K562 (cell line): ENCODE results near the gene VAC14. TPM values are rescaled to one million over a fixed set of nuclear protein-coding genes. Genes with fewer than 3 reads are reported as not detected.
A peak's percentile ranks its signal among the peaks of the same experiment; 100 is the strongest.

Experiments
- ATAC-seq: fragments of 200-7000 bp; cut with Tn5 transposase; 3 replicates; pipeline ENCODE4 v1.9.1; 2020; ENCODE audit warnings: moderate library complexity
- BruUV-seq: library from RNA; stranded (reverse); fragments of 400-500 nt; replicated peaks from 2 replicates; lab custom pipeline; 2021; lab: Mats Ljungman, UMichigan
- CTCF ChIA-PET: fragments of 300-600 bp; formaldehyde crosslinking; extraction: SDS; loops from one replicate; lab custom pipeline; 2021; ENCODE audit warnings: low intra/inter-chr PET ratio; lab: Yijun Ruan, JAX
- POLR2A ChIA-PET: fragments of 300-600, 350-650 bp; sonication (Branson Sonifier 250); formaldehyde crosslinking; extraction: SDS; loops from one replicate; lab custom pipeline; 2021; ENCODE audit warnings: antibody characterized with exemption, inconsistent platforms; lab: Yijun Ruan, JAX
- DNase-seq, 4 experiments: peaks; one replicate each; pipeline versions ENCODE4 v3.0.0 to v3.0.0-alpha.2; 2011 to 2018; ENCODE audit warnings: low spot score in 3 of 4, mixed read lengths in 3 of 4; ENCODE audit errors: extremely low read depth in 1 of 4
- FAIRE-seq: peaks from 2 replicates; lab custom pipeline; 2011; peaks lifted over from hg19 to GRCh38; lab: Jason Lieb, UNC
- H2AFZ ChIP-seq: 2 replicates; pipeline ENCODE4 v1.6.0; 2011; ENCODE audit warnings: low read depth, low read length, control low read depth, inconsistent platforms
- H3K27ac ChIP-seq: fragments of 200-600 bp; 3 replicates; pipeline ENCODE4 v1.8.0; 2011; ENCODE audit warnings: low read depth, mild to moderate bottlenecking, control low read depth, inconsistent platforms, low read length, moderate library complexity, mixed read lengths; ENCODE audit errors: extremely low read depth
- H3K27me3 ChIP-seq, 2 experiments: fragments of 300-600 bp in 1 of 2; 2 replicates in 1 of 2; 3 replicates in 1 of 2; pipeline versions ENCODE4 v1.6.0 to v1.8.0; 2011; ENCODE audit warnings: inconsistent platforms in 2 of 2, low read length in 2 of 2, mild to moderate bottlenecking in 1 of 2, mixed read lengths in 1 of 2, moderate library complexity in 1 of 2; ENCODE audit not compliant: control insufficient read depth in 2 of 2, insufficient read depth in 2 of 2
- H3K36me3 ChIP-seq: fragments of 300-600 bp; 3 replicates; pipeline ENCODE4 v1.8.0; 2011; ENCODE audit warnings: mild to moderate bottlenecking, low read length, inconsistent platforms; ENCODE audit not compliant: control insufficient read depth, insufficient read depth
- H3K4me1 ChIP-seq, 2 experiments: fragments of 200-600 bp in 1 of 2; replicated peaks in 1 of 2; 2 replicates in 1 of 2; 3 replicates in 1 of 2; pipeline versions ENCODE4 v1.5.1 to v1.8.0; 2011; ENCODE audit warnings: inconsistent platforms in 2 of 2, low read length in 2 of 2, mild to moderate bottlenecking in 1 of 2, mixed read lengths in 1 of 2, moderate library complexity in 1 of 2; ENCODE audit not compliant: control insufficient read depth in 2 of 2, insufficient read depth in 2 of 2
- H3K4me2 ChIP-seq: 2 replicates; pipeline ENCODE4 v1.6.1; 2011; ENCODE audit warnings: low read length, control low read depth, inconsistent platforms, mixed read lengths; ENCODE audit not compliant: insufficient read depth
- H3K4me3 ChIP-seq: fragments of 200-600 bp; sonication (generic), shearing (Covaris generic); 2 replicates; pipeline ENCODE4 v1.5.1; 2016; ENCODE audit warnings: control low read depth, inconsistent platforms
- H3K79me2 ChIP-seq: fragments of 200-600 bp; 3 replicates; pipeline ENCODE4 v1.8.0; 2011; ENCODE audit warnings: low read length, inconsistent platforms; ENCODE audit not compliant: control insufficient read depth, insufficient read depth
- H3K9ac ChIP-seq, 2 experiments: 2 replicates each; pipeline versions ENCODE4 v1.6.0 to v1.6.1; 2011; ENCODE audit warnings: low read depth in 2 of 2, low read length in 2 of 2, control low read depth in 1 of 2, inconsistent platforms in 1 of 2, mild to moderate bottlenecking in 1 of 2, mixed read lengths in 1 of 2; ENCODE audit not compliant: insufficient read depth in 1 of 2
- H3K9me1 ChIP-seq: one replicate; pipeline ENCODE4 v1.6.0; 2011; ENCODE audit warnings: inconsistent platforms, mild to moderate bottlenecking, low read length, moderate library complexity; ENCODE audit not compliant: control insufficient read depth, insufficient read depth
- H3K9me3 ChIP-seq: replicated peaks from 2 replicates; pipeline ENCODE4 v1.5.1; 2011; ENCODE audit warnings: low read depth, low read length, inconsistent platforms; ENCODE audit not compliant: control insufficient read depth, insufficient read depth
- H4K20me1 ChIP-seq: replicated peaks from 2 replicates; pipeline ENCODE4 v1.6.1; 2011; ENCODE audit warnings: low read length, inconsistent platforms, mixed read lengths; ENCODE audit not compliant: control insufficient read depth, insufficient read depth
- CHCHD3 ChIP-seq: fragments of 250-450 bp; sonication (Bioruptor Pico); IDR thresholded peaks from 2 replicates; pipeline ENCODE4 v2.1.2; 2022; ENCODE audit warnings: mild to moderate bottlenecking
- EP300 ChIP-seq: IDR thresholded peaks from 2 replicates; pipeline ENCODE4 v1.6.1; 2012; ENCODE audit warnings: low read length, improper control_type of control experiment
- GATAD2A ChIP-seq: fragments of 450-650 bp; IDR thresholded peaks from 2 replicates; pipeline ENCODE4 v1.6.1; 2017
- KAT2B ChIP-seq: IDR thresholded peaks from one replicate; pipeline ENCODE4 v1.6.1; 2012; ENCODE audit warnings: low read depth, mild to moderate bottlenecking, control low read depth, inconsistent platforms, low read length, moderate library complexity
- MYBL2 ChIP-seq, 2 experiments: fragments of 450-650 bp in 1 of 2; sonication (generic) in 1 of 2; formaldehyde crosslinking in 1 of 2; IDR thresholded peaks; 2 replicates each; pipeline versions ENCODE4 v1.6.1 to v1.8.1; 2017 to 2022; ENCODE audit warnings: borderline replicate concordance in 1 of 2, inconsistent platforms in 1 of 2, low read depth in 1 of 2, mild to moderate bottlenecking in 1 of 2, missing genetic modification reagents in 1 of 2, moderate library complexity in 1 of 2
- POLR2AphosphoS5 ChIP-seq: IDR thresholded peaks from 2 replicates; pipeline ENCODE4 v1.6.1; 2011; ENCODE audit warnings: mild to moderate bottlenecking, low read depth, low read length, moderate library complexity; ENCODE audit not compliant: control insufficient read depth, insufficient read depth
- RBBP5 ChIP-seq: fragments of 200-600 bp; sonication (generic); IDR thresholded peaks from 2 replicates; pipeline ENCODE4 v1.6.1; 2012; ENCODE audit warnings: borderline replicate concordance, mild to moderate bottlenecking, low read length, control low read depth, inconsistent platforms; ENCODE audit not compliant: insufficient read depth, poor library complexity, severe bottlenecking
- WGBS: fragments of 100-300 bp; shearing (Covaris generic); methylation state at CpG from one replicate; pipeline ENCODE4 v1.1.6; 2016; ENCODE audit warnings: low coverage, mixed read lengths; ENCODE audit not compliant: insufficient coverage; ENCODE audit errors: missing lambda C conversion rate; 5-methylcytosine and 5-hydroxymethylcytosine counted together
- in situ Hi-C: fragments of 300-500 bp; cut with MboI; formaldehyde crosslinking; loops from 4 replicates; pipeline ENCODE4 v1.15.0; 2018; ENCODE audit warnings: inconsistent platforms, mixed read lengths
- intact Hi-C: fragments of 100-400 bp; cut with micrococcal nuclease; formaldehyde crosslinking; loops from 2 replicates; pipeline ENCODE4 v1.14.2; 2022
- polyA plus RNA-seq, 8 experiments: library from polyadenylated mRNA; depleted of rRNA in 4 of 8; stranded (reverse) in 5 of 8; unstranded in 3 of 8; fragments of >200 nt; fragmentation: Nextera tagmentation in 2 of 8; fragmentation: Illumina TruSeq in 1 of 8; extraction: Ambion mirVana in 2 of 8; extraction: Trizol in 1 of 8; gene quantifications; 2 replicates each; pipeline versions ENCODE4 v1.2.1 to v1.2.3, GENCODE V29; 2011 to 2014; ENCODE audit warnings: inconsistent platforms in 1 of 8, missing spikeins in 1 of 8
- total RNA-seq, 7 experiments: library from RNA; depleted of rRNA in 6 of 7; stranded (reverse); fragments of >200 nt in 6 of 7; fragmentation: Illumina TruSeq in 2 of 7; extraction: Trizol in 2 of 7; gene quantifications; 2 replicates each; pipeline versions ENCODE4 v1.2.1 to v1.2.3, GENCODE V29; 2011 to 2021; ENCODE audit warnings: low replicate concordance in 1 of 7
- TF ChIP-seq, protein P1 (sequence below), 2 experiments: fragments of 450-650 bp in 1 of 2; sonication (generic) in 1 of 2; formaldehyde crosslinking; conservative IDR thresholded peaks; 2 replicates each; pipeline versions ENCODE4 v1.4.0 to v1.8.1; 2020 to 2022; ENCODE audit warnings: mild to moderate bottlenecking in 1 of 2, missing genetic modification reagents in 1 of 2

VAC14 gene
- total and polyA plus RNA-seq, 9 of the 15 experiments (the other 6 are each of a cell fraction or from before 2014, with no cell fraction given): 1.3 to 41.6 (median 26.6) TPM

GRCh38 chr16:70740174-70740913 is 60.6 kb downstream of the VAC14 start (continued):
- no peak for TF ChIP-seq EP300

GRCh38 chr16:70739389-70739788 is 61.6 kb downstream of the VAC14 start:
- Histone ChIP-seq H3K27me3 (no peaks in the 10 kb centered on the region), H2AFZ (no peak overlapping the region), H3K36me3 (peaks cover 32% of the 10 kb centered on the region; the same call in 2 of the 3 replicates), H4K20me1 (no peaks in the 10 kb centered on the region), H3K4me3 (no peak overlapping the region), H3K79me2 (no peaks in the 10 kb centered on the region), H3K9ac (peak overlapping the region in 1 of 2 experiments; percentile 61; a peak in 2 of 4 replicates), H3K4me2 (no peak overlapping the region), H3K9me3 (peaks cover 7% of the 10 kb centered on the region; the same call in 1 of the 2 replicates), H3K4me1 (peaks cover 0 to 26% of the 10 kb centered on the region in 2 experiments; a peak in 2 of 5 replicates), H3K27ac (no peak overlapping the region), H3K9me1 (no peaks in the 10 kb centered on the region)
- ATAC-seq: no peak
- FAIRE-seq: no peak
- ChIA-PET CTCF (no interaction called here), POLR2A (no interaction called here)
- WGBS: 93% methylated on average over 5 of the region's 7 CpGs
- BruUV-seq: no TSS peak
- in situ Hi-C loops: no loop called here
- DNase-seq: no peak
- intact Hi-C loops: loop anchor here (5.0 kb wide), 1 partner anchor 52 kb away; the partner anchor contains the start of gene MTSS2
- TF ChIP-seq KAT2B (no peak), MYBL2 (IDR thresholded peaks at IDR 0.05; ENCODE audit: low read depth) (no peak), MYBL2 (CRISPR knock-in tag; IDR thresholded peaks at IDR 0.05; ENCODE audit: borderline replicate concordance) (no peak), POLR2AphosphoS5 (no peak), CHCHD3 (CRISPR knock-in tag) (no peak), RBBP5 (no peak), GATAD2A (no peak)
- TF ChIP-seq, protein P1, sequence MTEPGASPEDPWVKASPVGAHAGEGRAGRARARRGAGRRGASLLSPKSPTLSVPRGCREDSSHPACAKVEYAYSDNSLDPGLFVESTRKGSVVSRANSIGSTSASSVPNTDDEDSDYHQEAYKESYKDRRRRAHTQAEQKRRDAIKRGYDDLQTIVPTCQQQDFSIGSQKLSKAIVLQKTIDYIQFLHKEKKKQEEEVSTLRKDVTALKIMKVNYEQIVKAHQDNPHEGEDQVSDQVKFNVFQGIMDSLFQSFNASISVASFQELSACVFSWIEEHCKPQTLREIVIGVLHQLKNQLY (CRISPR knock-in tag; conservative IDR thresholded peaks at IDR 0.05): no peak
